ENCODE results near the gene NEK9.
"Not testable (repeated sequence)": the region's sequence is repeated elsewhere in the genome, so short reads cannot be mapped to it uniquely, and the experiment has no call there.

Gene NEK9

GRCh38 chr14:75098682-75099081, 28.2 kb downstream of the NEK9 start:
- no peak for DNase-seq

GRCh38 chr14:75098212-75098611, 28.6 kb downstream of the NEK9 start:
- DNase-seq = no peak

- DNase-seq = no peak
These were observed 29.9 kb downstream of the NEK9 start for GRCh38 chr14:75096959-75097358.

- DNase-seq = no peak
These were observed 31.2 kb downstream of the NEK9 start for GRCh38 chr14:75095690-75096089.

- DNase-seq = no peak
These were observed 32.0 kb downstream of the NEK9 start for GRCh38 chr14:75094896-75095295.

- DNase-seq = no peak
These were observed 34.1 kb downstream of the NEK9 start for GRCh38 chr14:75092698-75093097.

- no peak for DNase-seq
These were observed 35.6 kb downstream of the NEK9 start for GRCh38 chr14:75091251-75091650.

- DNase-seq = no peak
These were observed 36.5 kb downstream of the NEK9 start for GRCh38 chr14:75090353-75090752.

GRCh38 chr14:75088566-75089373, 38.1 kb downstream of the NEK9 start:
- peak; percentile 37 to 65 for DNase-seq

GRCh38 chr14:75088153-75088552, 38.7 kb downstream of the NEK9 start:
- DNase-seq = no peak

GRCh38 chr14:75084513-75084912, 42.3 kb downstream of the NEK9 start:
- DNase-seq = no peak

GRCh38 chr14:75083271-75083670, 43.6 kb downstream of the NEK9 start:
- no peak for DNase-seq

- no peak for DNase-seq
These were observed 45.1 kb downstream of the NEK9 start for GRCh38 chr14:75081660-75082229.

GRCh38 chr14:75079521-75079920, 47.3 kb downstream of the NEK9 start:
- no peak for DNase-seq

- no peak for DNase-seq
These were observed 49.1 kb downstream of the NEK9 start for GRCh38 chr14:75077794-75078193.

- no peak for DNase-seq
These were observed 56.5 kb downstream of the NEK9 start for GRCh38 chr14:75070383-75070782.

- DNase-seq = no peak
These were observed 57.1 kb downstream of the NEK9 start for GRCh38 chr14:75069811-75070145.

GRCh38 chr14:75069121-75069810, 57.6 kb downstream of the NEK9 start, which contains the start of gene ZC2HC1C:
Gene ZC2HC1C (plus strand): TSS chr14:75069641. CDS start chr14:75070574, 933 bp downstream.
- DNase-seq = peak; percentile 45 to 67

GRCh38 chr14:75068294-75069120, 58.3 kb downstream of the NEK9 start:
- DNase-seq = no peak

GRCh38 chr14:75067765-75068164, 59.1 kb downstream of the NEK9 start:
- DNase-seq = not testable (repeated sequence)

GRCh38 chr14:75067212-75067611, 59.6 kb downstream of the NEK9 start:
- no peak for DNase-seq

- DNase-seq = no peak
These were observed 60.2 kb downstream of the NEK9 start for GRCh38 chr14:75066691-75067090.

GRCh38 chr14:75064205-75064567, 62.7 kb downstream of the NEK9 start:
- no peak for DNase-seq
